Gastroesophageal sphincter (tissue), 3 donors: ENCODE results near the gene EEF1A2.

Experiments
- CTCF ChIP-seq, 4 experiments: fragments of 200-600 bp in 2 of 4; fragments of 450-650 bp in 2 of 4; sonication (generic) in 1 of 4; IDR thresholded peaks; one replicate each; pipeline ENCODE4 v1.5.1; 2017 to 2019; ENCODE audit warnings: antibody characterized with exemption in 4 of 4, mild to moderate bottlenecking in 2 of 4, moderate library complexity in 2 of 4
- EP300 ChIP-seq: sonication (generic); formaldehyde crosslinking; IDR thresholded peaks from one replicate; pipeline ENCODE4 v1.6.1; 2017; ENCODE audit warnings: antibody characterized with exemption, mild to moderate bottlenecking
- POLR2A ChIP-seq, 2 donors: fragments of 450-650 bp; IDR thresholded peaks; one replicate each; pipeline ENCODE4 v1.6.1; 2017; ENCODE audit warnings: antibody characterized with exemption in 2 of 2, mild to moderate bottlenecking in 2 of 2, moderate library complexity in 1 of 2

- TF ChIP-seq CTCF (IDR thresholded peaks at IDR 0.05) (no peak), EP300 (no peak), POLR2A (IDR thresholded peaks at IDR 0.05) (no peak)
Measured at GRCh38 chr20:63521602-63522001, 22.7 kb upstream of the EEF1A2 start.
